Prostate gland (tissue), 2 donors: ENCODE results near the gene DGKI.

Experiments used
- CTCF ChIP-seq, 4 experiments: fragments of 200-600 bp in 2 of 4; fragments of 450-650 bp in 2 of 4; sonication (generic) in 2 of 4; IDR thresholded peaks; 1 replicate in 3 of 4; 2 replicates in 1 of 4; pipeline ENCODE4 v1.5.1; 2016 to 2019; ENCODE audit warnings: antibody characterized with exemption in 4 of 4, mild to moderate bottlenecking in 2 of 4, moderate library complexity in 2 of 4
- POLR2A ChIP-seq: fragments of 450-650 bp; IDR thresholded peaks from one replicate; pipeline ENCODE4 v1.6.1; 2016; ENCODE audit warnings: antibody characterized with exemption, mild to moderate bottlenecking

GRCh38 chr7:137636376-137636775, 210.4 kb downstream of the DGKI start:
- no peak for TF ChIP-seq POLR2A
- TF ChIP-seq CTCF (IDR thresholded peaks at IDR 0.05): no peak
